GM18858 (cell line): ENCODE measurements around the gene PLCXD3.
"Not testable (repeated sequence)": the region's sequence is repeated elsewhere in the genome, so short reads cannot be mapped to it uniquely, and the experiment has no call there.

Source experiments
- ATAC-seq: cut with Tn5 transposase; IDR thresholded peaks from one replicate; pipeline ENCODE4 v1.9.1; 2021; ENCODE audit not compliant: unreplicated experiment

The PLCXD3 gene

DNA sequence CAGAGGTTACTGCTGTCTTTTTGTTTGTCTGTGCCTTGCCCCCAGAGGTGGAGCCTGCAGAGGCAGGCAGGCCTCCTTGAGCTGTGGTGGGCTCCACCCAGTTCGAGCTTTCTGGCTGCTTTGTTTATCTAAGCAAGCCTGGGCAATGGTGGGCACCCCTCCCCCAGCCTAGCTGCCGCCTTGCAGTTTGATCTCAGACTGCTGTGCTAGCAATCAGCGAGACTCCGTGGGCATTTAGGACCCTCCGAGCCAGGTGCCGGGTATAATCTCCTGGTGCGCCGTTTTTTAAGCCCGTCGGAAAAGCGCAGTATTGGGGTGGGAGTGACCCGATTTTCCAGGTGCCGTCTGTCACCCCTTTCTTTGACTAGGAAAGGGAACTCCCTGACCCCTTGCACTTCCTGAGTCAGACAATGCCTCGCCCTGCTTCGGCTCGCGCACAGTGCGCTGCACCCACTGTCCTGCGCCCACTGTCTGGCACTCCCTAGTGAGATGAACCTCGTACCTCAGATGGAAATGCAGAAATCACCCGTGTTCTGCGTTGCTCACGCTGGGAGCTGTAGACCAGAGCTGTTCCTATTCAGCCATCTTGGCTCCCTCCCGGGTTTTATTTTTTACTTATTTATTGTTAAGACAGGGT lies 16.8 kb downstream of the PLCXD3 start:
- not testable (repeated sequence) for ATAC-seq

DNA sequence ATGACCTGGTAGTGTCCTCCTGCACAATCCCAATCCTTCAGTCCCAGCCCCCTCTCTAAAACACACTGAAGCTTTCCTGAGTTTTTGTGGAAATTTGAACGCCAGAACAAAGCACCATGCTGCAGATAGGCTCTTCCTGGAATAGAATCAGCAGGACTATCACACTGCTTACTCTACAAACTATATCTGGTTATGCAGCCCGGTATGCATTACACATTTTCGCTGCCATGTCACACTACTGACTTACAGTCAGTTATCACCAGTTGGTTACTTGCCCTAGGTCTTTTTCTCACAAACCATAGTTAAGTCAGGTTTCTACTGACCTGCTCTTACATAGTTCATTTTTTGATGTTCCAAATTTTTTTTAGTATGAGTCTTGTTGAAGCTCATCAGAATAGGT lies 24.9 kb downstream of the PLCXD3 start:
- ATAC-seq, result no peak

DNA sequence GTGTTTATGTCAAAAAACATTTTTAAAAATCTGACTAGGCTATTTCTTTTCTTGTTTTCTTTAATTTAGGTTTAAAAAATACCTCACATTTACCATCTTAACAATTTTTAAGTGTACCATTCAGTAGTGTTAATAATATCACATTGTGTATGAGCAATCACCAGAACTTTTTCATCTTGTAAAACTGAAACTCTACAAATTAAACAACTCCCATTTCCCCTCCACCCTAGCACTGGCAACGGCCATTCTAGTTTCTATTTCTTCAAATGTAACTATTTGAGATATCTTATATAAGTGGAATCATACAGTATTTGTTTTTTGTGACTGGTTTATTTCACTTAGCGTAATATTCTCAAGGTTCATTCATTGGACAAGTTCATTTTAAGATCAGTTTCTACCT lies 27.7 kb downstream of the PLCXD3 start:
- ATAC-seq, result peak; percentile 59

DNA sequence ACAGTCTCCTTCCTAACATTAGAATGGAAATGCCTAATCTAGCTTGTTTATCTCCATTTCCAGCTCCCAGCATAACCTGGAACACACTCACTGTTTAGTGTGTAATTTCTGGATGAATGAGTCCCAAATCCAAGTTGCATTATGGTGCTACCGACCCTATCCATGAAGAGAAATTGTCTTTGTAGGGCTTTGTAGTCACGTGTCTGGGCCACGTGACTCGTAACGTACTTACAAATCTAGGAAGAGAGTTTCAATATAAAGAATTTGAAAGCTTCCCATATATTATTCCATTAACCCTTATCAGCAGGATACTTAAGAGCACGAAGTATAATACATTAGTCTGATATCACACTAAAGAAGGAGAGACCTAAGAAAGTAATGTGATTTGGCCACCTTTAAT lies 28.2 kb downstream of the PLCXD3 start:
- no peak for ATAC-seq

DNA sequence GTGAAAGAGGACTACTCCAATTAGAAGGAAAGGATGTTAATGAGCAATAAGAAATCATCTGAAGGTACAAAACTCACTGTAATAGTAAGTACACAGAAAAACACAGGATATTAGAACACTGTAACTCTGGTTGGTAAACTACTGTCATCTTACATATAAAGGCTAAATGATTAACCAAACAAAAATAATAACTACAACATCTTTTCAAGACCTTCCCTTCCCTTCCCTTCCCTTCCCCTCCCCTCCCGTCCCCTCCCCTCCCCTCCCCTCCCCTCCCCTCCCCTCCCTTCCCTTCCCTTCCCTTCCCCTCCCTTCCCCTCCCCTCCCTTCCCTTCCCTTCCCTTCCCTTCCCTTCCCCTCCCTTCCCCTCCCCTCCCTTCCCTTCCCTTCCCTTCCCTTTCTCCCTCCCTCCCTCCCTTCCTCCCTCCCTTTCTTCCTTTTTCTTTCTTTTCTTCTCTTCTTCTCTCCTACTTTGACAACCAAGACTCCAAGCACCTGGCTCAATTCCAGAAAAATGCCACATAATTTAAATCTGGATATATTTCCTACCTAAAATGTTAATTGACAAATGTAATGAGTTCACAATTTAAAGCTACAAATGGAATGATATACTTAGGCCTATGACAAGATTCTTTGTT lies 38.7 kb downstream of the PLCXD3 start:
- ATAC-seq, result not testable (repeated sequence)

DNA sequence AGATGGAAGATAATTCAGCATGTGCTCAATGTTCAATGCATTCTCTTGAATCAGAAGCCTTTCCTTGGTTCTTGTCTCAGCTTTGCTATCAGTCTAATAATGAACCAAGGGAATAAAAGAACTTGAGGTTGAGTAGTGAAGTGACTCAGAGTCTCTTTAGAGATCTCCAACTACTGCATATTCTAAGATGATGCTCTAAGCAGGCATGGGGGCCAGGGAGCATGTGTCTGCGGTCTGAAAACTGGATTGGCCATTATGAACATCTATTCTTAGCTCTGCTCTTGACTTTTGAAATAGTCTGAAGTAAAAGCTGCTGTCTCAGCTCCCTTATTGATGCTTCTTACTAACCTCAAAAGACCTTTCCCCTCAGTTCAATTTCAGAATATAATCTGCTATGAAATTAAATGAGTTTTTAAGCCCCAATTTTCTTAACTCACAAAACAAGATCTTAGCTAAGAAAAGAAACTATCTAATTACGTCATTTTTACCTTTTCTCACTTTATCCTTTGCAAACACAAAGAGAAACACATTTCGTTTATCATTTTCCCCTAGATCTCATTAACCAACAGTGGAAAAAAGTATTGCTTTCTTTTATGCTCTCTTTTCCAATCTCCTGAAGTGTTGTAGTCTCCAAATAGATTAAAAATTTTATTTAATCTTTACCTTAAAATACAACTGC lies 44.8 kb downstream of the PLCXD3 start:
- no peak for ATAC-seq

DNA sequence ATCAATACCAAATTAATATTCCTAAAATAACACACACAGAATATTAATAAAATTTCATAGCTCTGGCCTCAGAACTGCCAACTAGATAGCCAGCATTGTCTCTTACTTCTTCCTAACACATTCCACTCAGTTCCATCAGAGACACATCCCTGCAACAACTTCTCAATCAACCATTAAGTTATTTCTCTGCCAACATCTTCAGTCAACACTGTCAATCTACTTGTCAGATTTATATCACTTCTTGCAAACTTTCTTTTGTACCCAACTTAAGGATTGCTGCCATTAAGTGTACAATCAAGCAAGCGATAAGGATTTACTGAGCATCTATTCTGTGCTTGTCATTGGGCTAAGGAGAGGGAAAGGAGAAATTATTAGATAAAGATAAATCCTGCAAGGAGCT lies 50.8 kb downstream of the PLCXD3 start:
- ATAC-seq, result no peak

DNA sequence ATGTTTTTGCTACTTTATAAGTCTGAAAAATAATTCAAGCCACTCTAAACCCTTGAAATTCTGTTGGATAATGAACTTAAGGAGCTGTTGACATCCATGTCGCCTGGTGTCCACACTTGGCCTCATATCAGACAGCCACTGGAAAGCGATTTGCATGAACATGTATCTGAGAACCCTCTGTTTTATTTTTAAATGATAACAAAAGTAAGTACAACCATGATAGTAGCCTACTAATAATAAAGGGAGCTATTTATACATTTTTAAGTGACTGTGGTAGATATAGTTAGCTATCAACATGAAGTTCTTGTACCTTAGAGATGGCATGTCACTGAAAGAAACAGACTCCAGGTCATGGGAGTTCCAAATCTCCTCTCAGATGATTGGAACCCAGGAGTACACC lies 53.3 kb downstream of the PLCXD3 start:
- ATAC-seq, result no peak

DNA sequence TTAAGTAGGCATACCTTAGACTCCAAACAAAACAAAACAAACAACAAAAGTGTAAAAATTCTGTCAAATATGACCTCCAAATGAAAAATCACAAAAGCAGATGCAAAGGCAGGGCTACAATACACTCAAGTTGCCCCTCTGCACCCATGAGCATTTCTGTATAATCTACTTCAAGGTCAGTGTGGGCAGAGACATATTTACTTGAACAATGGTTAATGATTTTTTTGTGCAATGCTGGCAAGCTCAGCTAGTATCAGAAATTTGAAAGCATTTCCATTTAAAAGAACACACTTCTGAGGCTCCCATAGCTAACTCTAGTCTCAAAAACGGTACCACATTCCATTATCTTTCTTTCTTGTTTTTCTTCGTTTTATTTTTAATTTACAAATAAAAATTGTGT lies 57.9 kb downstream of the PLCXD3 start:
- ATAC-seq, result no peak

DNA sequence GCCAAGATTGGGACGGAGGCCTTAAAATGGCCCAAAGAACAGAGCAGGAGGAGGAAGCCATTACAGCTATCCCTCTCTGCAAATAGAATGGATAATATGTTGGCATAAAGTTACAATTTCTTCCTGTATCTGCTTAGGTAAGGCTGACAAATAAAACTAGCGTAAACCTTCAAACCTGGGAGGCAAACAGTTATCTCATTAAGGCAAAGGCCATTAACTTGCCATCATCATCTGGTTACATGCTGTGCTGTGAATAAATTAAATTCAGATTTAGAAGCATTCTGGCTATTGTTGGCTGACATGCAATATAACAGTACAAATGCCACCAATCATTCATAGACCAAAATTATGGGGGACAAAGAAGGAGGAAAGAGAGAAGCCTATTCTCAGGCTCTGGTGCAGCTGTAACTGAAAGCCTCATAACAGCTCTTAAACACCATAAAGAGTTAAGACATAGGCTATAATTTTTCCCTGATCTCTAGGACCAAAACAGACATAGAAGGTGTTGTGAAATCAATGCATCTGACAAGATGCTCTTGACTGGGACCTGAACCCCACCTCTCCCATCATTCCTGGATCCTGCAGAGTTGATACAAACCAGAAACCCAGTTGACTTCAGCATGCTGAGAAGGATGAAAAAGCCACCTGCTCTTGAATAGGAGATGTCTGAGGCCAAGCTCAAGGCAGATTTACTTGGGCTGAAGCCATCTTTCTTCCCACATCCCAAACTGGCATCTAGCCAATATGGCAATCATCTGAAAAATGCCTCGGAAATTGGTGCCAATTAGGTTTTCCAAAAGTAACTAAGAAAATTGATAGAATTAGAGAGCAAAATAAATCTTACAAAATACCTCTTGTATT lies 62.5 kb downstream of the PLCXD3 start:
- ATAC-seq, result no peak

DNA sequence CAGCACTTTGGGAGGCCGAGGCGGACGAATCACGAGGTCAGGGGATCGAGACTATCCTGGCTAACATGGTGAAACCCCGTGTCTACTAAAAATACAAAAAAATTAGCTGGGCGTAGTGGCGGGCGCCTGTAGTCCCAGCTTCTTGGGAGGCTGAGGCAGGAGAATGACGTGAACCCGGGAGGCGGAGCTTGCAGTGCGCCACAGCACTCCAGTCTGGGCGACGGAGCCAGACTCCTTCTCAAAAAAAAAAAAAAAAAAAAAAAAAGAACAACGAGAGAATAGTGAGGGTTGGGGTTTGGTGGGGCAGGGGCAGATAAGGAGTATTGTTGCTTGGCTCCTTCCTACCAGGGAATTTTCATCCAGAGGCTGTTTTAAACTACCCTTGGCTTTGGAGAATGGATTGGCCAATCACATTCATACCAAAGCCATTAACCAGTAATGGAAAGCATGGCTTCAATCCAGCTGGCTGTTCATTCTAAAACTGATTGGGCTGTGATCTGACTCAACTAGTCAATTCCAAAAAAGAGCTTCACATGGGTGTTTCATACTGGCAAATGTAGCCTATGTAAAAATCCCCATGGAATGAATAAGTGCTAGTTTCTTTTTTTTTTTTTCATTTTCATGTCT lies 64.4 kb downstream of the PLCXD3 start:
- ATAC-seq, result no peak

DNA sequence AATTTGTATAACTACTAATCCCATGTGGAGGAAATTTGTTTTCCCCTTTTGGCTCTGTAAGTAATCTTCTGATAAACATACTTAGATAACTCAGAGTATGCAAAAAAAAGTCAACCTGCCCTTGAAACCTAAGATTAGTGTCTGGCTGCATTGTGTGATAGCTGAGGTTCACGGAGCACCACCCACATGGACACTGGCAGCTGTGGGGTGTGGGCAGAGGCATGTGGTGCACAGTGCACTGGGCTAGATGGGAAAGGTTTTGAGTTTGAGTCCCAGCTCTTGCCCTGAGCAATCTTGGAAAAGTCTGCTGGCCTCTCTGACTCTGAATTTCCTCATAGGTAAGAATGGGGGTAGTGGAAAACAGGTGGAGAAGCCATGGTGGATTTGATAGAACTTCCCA lies 75.1 kb downstream of the PLCXD3 start:
- ATAC-seq, result no peak

DNA sequence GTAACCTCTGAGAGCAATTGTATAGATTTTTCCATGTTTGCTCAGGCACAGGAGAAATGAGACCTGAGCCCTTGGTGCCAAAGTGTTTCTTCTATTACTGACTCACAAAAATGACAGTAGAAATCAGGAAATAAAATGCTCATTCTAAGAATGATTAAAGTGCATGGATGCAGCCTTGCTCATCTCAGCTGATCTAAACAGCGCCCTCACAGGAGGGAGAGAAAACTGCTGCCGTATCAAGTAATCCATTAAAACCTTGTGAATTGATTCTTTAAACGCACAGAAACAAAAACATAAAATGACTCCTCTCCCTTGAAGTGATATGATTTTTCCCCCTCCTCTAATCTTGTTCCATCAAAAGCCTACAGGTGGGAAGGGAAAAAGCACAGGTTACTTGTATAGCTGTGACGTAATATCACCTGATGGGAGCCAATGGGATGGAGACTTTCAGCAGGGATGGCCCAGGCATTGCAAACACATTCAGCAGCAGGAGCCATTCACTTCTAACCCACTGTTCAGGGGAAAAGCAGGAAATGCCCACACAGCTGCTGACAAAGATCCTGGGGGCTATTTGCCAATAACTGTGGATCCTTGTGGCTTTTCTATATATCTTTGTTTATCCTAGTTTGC lies 76.7 kb downstream of the PLCXD3 start:
- ATAC-seq, result no peak

DNA sequence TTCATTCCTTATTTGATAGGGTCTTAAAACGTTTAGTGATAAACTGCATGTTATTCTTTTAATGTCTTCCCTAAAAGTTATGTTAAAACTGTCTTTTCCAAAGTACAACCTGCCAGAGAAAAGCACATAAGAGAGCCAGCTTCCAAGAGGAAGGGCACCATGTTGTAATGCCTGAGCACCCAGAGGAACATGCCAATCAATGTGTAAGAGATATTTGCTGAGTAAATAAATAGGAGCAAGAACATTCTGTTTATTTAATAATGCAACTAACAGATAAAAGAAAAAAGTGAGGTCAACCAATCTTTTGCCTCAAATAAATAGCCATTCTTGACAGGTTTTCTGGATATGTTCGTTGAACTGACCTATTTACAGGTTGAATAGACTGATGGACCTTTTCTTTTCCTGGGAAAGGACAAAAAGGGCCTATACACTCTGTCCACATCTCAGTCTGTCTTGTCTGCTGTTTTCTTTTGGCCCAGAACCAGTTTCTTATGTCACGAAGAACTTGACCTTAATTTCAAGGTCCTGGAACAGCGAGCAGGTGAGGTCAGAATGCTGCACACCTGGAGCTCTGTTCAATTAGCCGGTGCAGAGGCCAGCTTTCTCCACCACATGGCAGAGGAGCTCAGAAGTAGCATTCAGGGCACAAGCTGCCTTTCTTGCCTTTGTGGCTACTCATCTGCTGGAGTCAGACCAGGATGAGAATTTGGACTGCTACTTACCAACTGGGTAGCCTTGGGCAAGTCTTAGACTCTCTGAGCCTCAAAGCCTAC lies 77.7 kb downstream of the PLCXD3 start:
- ATAC-seq, result no peak

DNA sequence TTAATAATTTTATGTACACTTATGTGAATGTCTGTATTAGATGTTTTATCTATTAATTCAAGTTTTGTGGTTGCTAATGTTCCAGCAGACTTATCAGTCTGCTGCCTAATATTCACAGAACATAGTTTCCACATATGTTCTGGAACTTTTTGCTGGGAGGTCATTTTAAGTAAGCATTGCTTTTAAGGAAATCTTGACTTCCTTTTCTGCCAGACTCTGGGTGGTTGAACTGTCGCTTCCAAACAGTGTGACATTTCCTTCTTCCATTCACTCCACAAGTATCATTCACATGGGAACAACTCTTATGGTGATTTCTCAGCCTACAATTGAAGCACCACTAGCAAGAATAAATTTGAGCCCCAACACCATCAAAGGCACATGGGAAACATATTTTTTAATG lies 82.9 kb downstream of the PLCXD3 start:
- no peak for ATAC-seq

DNA sequence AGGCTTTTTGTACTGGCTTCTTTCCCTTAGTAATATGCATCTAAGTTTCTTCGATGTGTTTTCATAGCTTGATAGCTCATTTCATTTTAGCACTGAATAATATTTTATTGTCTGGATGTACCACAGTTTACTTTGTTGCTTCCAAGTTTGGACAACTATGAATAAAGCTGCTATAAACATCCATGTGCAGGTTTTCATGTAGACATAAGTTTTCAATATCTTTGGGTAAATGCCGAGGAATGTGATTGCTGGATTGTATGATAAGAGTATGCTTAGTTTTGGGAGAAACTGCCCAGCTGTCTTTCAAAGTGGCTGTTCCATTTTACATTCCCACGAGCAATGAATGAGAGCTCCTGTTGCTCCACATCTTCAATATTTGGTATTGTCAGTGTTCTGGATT lies 84.7 kb downstream of the PLCXD3 start:
- ATAC-seq, result no peak

DNA sequence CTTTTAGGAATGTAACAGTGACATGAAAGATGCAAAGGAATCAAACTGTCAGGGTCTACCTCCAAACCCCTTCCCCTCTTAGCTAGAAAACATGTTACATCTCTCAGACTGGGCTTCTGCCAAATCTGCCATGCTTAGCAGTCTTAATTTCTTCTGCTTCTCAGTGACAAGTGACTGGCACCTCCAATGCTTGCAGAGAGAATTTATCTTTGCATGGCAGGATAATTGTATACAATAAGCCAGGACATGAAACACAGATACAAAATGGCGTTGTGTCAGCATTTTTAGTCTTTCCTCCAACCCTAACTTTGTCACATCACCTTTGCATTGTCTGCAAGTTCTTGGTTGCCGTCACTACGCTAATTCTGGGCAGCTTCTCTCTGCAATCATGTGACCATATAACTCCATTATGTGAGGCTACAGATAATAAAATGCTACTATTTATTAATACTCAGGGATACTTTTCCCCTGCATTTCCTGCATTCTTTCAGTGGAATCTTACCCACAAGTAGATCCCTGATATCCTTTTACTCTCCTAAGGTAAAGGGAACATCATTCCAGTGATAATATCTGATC lies 89.8 kb downstream of the PLCXD3 start:
- no peak for ATAC-seq

DNA sequence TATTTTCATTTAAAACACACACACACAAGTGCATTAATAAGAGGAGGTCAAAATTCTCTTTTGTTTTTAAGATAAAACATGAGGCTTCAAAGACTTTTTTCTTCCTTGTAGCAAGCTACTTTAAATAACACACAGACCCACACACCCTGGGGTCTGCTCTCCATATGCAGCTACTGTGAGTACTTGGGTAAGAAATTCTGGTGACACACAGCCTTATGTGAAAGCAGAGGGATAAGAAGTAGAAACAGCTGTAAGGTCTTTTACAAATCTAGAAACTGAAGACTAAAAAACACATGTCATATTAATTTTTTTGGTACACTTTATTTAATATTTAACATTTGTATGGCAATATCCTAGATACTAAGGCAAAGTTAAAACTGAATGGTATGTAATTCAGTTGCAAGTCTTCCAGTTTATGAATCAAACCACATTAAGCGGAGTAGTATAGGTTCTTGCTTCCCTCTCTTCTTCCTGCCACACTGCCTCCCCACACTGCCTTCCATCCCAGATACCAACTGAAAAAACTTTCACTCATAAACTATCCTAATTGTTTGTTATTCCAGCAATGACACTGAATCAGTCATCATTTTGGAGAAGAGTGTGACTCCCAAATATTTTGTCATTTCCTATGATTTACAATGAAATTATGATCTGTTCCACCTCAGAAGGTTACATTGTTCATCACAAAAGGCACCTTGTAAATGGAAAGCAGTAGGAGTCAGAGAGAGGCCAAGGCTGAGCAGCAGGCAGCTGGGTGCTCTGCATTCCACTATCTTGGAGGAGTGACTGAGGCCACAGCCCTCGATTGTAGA lies 92.0 kb downstream of the PLCXD3 start:
- no peak for ATAC-seq

DNA sequence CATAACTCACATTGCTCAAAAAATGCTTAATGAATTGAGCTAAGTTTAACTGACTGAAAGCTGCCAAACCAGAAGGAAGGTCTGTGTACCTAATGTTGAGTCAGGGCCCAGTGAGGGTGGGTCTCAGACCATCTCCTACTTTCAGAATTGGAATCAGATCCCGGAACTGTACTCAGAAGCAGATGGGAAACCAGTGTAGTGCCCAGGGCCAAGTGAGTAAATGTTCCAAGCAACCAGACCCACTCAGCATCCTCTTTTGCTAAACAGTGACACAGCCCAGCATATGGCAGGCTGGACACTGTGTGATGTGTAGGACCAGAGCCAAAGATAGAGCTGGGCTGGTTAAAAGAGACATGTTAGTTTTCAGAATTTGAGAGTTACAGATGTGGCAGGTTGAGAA lies 94.1 kb downstream of the PLCXD3 start:
- ATAC-seq, result no peak
